ENCODE data around the gene TMPRSS5. TPM values are rescaled to one million over a fixed set of nuclear protein-coding genes. Genes with fewer than 3 reads are reported as not detected.
"Not testable (repeated sequence)": the region's sequence is repeated elsewhere in the genome, so short reads cannot be mapped to it uniquely, and the experiment has no call there.

TMPRSS5 gene
- total RNA-seq, 1 donor from 2014 or later = not detected

GRCh38 chr11:113673550-113674396 lies 32.3 kb downstream of the TMPRSS5 start:
- Mint-ChIP-seq H3K36me3 (no peaks in the 10 kb centered on the region), H3K27me3 (ENCODE audit: insufficient read depth, low read depth) (no peaks in the 10 kb centered on the region), H3K4me3 (no peak overlapping the region), H3K27ac (peak overlapping the region; percentile 65), H3K4me1 (peaks cover 43% of the 10 kb centered on the region), H3K9me3 (no peaks in the 10 kb centered on the region)
- H3K4me1 ChIP-seq = peaks cover 37% of the 10 kb centered on the region
- no peaks in the 10 kb centered on the region for H3K27me3 ChIP-seq
- H3K9me3 ChIP-seq (ENCODE audit: low read depth) = no peaks in the 10 kb centered on the region
- peak overlapping the region; percentile 53 for H3K27ac ChIP-seq
- H4K20me1 ChIP-seq (ENCODE audit: low read depth) = no peaks in the 10 kb centered on the region
- no peak for DNase-seq (ENCODE audit: low spot score)
- no peak overlapping the region for H3K9ac ChIP-seq
- no peak for TF ChIP-seq CTCF (IDR thresholded peaks at IDR 0.05)
- no peak for TF ChIP-seq EZH2phosphoT487 (IDR thresholded peaks at IDR 0.05)
- no peak for TF ChIP-seq EZH2 (IDR thresholded peaks at IDR 0.05)
- no peak overlapping the region for H3K4me3 ChIP-seq
- H3K36me3 ChIP-seq = no peaks in the 10 kb centered on the region
- no peak overlapping the region for H3K4me2 ChIP-seq
- peaks cover 10% of the 10 kb centered on the region for H3F3A ChIP-seq (ENCODE audit: low read depth)
- no peak overlapping the region for H2AFZ ChIP-seq (replicated peaks)
- no peaks in the 10 kb centered on the region for H3K79me2 ChIP-seq (ENCODE audit: low read depth)

- H3K27me3 ChIP-seq; DNase-seq (ENCODE audit: low spot score); H3K4me3 ChIP-seq; H3K79me2 ChIP-seq (ENCODE audit: low read depth); H3K27ac ChIP-seq; H3K9ac ChIP-seq; H3K9me3 ChIP-seq (ENCODE audit: low read depth); H4K20me1 ChIP-seq (ENCODE audit: low read depth); H3K4me3 Mint-ChIP-seq; H3K36me3 ChIP-seq; H3K27me3 Mint-ChIP-seq (ENCODE audit: insufficient read depth, low read depth); H3K36me3 Mint-ChIP-seq; H3K27ac Mint-ChIP-seq; H3K9me3 Mint-ChIP-seq; H2AFZ ChIP-seq (replicated peaks); H3K4me2 ChIP-seq: not testable (repeated sequence)
- peaks cover 37% of the 10 kb centered on the region for H3K4me1 ChIP-seq
- peaks cover 17% of the 10 kb centered on the region for H3F3A ChIP-seq (ENCODE audit: low read depth)
- H3K4me1 Mint-ChIP-seq = peaks cover 39% of the 10 kb centered on the region
Measured at GRCh38 chr11:113671914-113672313, 34.2 kb downstream of the TMPRSS5 start.

- Mint-ChIP-seq H3K9me3 (peaks cover 9% of the 10 kb centered on the region), H3K27me3 (ENCODE audit: insufficient read depth, low read depth) (no peaks in the 10 kb centered on the region), H3K36me3 (no peaks in the 10 kb centered on the region), H3K4me1 (peaks cover 34% of the 10 kb centered on the region), H3K27ac (no peak overlapping the region), H3K4me3 (no peak overlapping the region)
- Histone ChIP-seq H3K27me3 (no peaks in the 10 kb centered on the region), H3K4me2 (no peak overlapping the region), H3K79me2 (ENCODE audit: low read depth) (no peaks in the 10 kb centered on the region), H3K9ac (no peak overlapping the region), H3K27ac (no peak overlapping the region), H3K9me3 (ENCODE audit: low read depth) (peaks cover 9% of the 10 kb centered on the region), H3F3A (ENCODE audit: low read depth) (peaks cover 17% of the 10 kb centered on the region), H3K36me3 (no peaks in the 10 kb centered on the region), H4K20me1 (ENCODE audit: low read depth) (no peaks in the 10 kb centered on the region), H3K4me1 (peaks cover 37% of the 10 kb centered on the region), H3K4me3 (no peak overlapping the region), H2AFZ (replicated peaks) (no peak overlapping the region)
- TF ChIP-seq EZH2 (IDR thresholded peaks at IDR 0.05) = no peak
- TF ChIP-seq CTCF (IDR thresholded peaks at IDR 0.05) = no peak
- no peak for TF ChIP-seq EZH2phosphoT487 (IDR thresholded peaks at IDR 0.05)
- DNase-seq (ENCODE audit: low spot score) = no peak
Measured at GRCh38 chr11:113670831-113671215, 35.3 kb downstream of the TMPRSS5 start.

GRCh38 chr11:113670149-113670830 lies 35.8 kb downstream of the TMPRSS5 start:
- Histone ChIP-seq H3K4me3 (no peak overlapping the region), H3K36me3 (no peaks in the 10 kb centered on the region), H3K4me2 (no peak overlapping the region), H3K9me3 (ENCODE audit: low read depth) (peaks cover 9% of the 10 kb centered on the region), H3K27ac (no peak overlapping the region), H3F3A (ENCODE audit: low read depth) (peaks cover 17% of the 10 kb centered on the region), H3K4me1 (peaks cover 32% of the 10 kb centered on the region), H3K9ac (no peak overlapping the region), H3K79me2 (ENCODE audit: low read depth) (no peaks in the 10 kb centered on the region), H3K27me3 (no peaks in the 10 kb centered on the region), H4K20me1 (ENCODE audit: low read depth) (no peaks in the 10 kb centered on the region), H2AFZ (replicated peaks) (no peak overlapping the region)
- H3K36me3 Mint-ChIP-seq = no peaks in the 10 kb centered on the region
- H3K4me1 Mint-ChIP-seq = peaks cover 29% of the 10 kb centered on the region
- TF ChIP-seq EZH2 (IDR thresholded peaks at IDR 0.05) = no peak
- TF ChIP-seq EZH2phosphoT487 (IDR thresholded peaks at IDR 0.05) = no peak
- no peak for TF ChIP-seq CTCF (IDR thresholded peaks at IDR 0.05)
- no peak overlapping the region for H3K4me3 Mint-ChIP-seq
- peaks cover 9% of the 10 kb centered on the region for H3K9me3 Mint-ChIP-seq
- no peak overlapping the region for H3K27ac Mint-ChIP-seq
- DNase-seq (ENCODE audit: low spot score) = no peak
- H3K27me3 Mint-ChIP-seq (ENCODE audit: insufficient read depth, low read depth) = no peaks in the 10 kb centered on the region
